IMR-90 (cell line): ENCODE results near the gene GRIK1. TPM values are rescaled to one million over a fixed set of nuclear protein-coding genes. Genes with fewer than 3 reads are reported as not detected.
A peak's percentile ranks its signal among the peaks of the same experiment; 100 is the strongest.

Experiments
- ATAC-seq: fragments of 200-7000 bp; cut with Tn5 transposase; 2 replicates; pipeline ENCODE4 v1.9.1; 2020; ENCODE audit warnings: low read depth, mild to moderate bottlenecking, moderate library complexity
- BruUV-seq: library from RNA; stranded (reverse); fragments of 400-500 nt; replicated peaks from 2 replicates; lab custom pipeline; 2021; lab: Mats Ljungman, UMichigan
- CTCF ChIA-PET: fragments of 300-600 bp; formaldehyde crosslinking; extraction: SDS; loops from one replicate; lab custom pipeline; 2021; ENCODE audit warnings: antibody characterized with exemption; lab: Yijun Ruan, JAX
- POLR2A ChIA-PET: fragments of 300-600 bp; sonication (Branson Sonifier 250); formaldehyde crosslinking; loops from one replicate; lab custom pipeline; 2022; ENCODE audit warnings: antibody characterized with exemption; ENCODE audit not compliant: unreplicated experiment; lab: Charles Lee
- DNase-seq: peaks from one replicate; pipeline ENCODE4 v3.0.0; 2013
- H2AFZ ChIP-seq: replicated peaks from 2 replicates; pipeline ENCODE3; 2013; ENCODE audit warnings: low read length, mild to moderate bottlenecking; ENCODE audit not compliant: poor library complexity
- H2AK5ac ChIP-seq: 2 replicates; pipeline ENCODE4 v1.6.1; 2013; ENCODE audit warnings: low read depth, low read length, inconsistent platforms
- H2AK9ac ChIP-seq: replicated peaks from 2 replicates; pipeline ENCODE3; 2013; ENCODE audit warnings: mild to moderate bottlenecking, low read depth, low read length, moderate library complexity; ENCODE audit not compliant: poor library complexity
- H2BK120ac ChIP-seq: 2 replicates; pipeline ENCODE4 v1.6.1; 2013; ENCODE audit warnings: low read depth, low read length, inconsistent platforms
- H2BK15ac ChIP-seq: 3 replicates; pipeline ENCODE4 v1.6.1; 2013; ENCODE audit warnings: low read depth, low read length, inconsistent platforms
- H2BK20ac ChIP-seq: 2 replicates; pipeline ENCODE4 v1.6.1; 2013; ENCODE audit warnings: low read depth, mild to moderate bottlenecking, inconsistent platforms, low read length, moderate library complexity
- H2BK5ac ChIP-seq: 2 replicates; pipeline ENCODE4 v1.6.1; 2013; ENCODE audit warnings: mild to moderate bottlenecking, low read depth, low read length, inconsistent platforms; ENCODE audit not compliant: poor library complexity, severe bottlenecking
- H3K14ac ChIP-seq: replicated peaks from 2 replicates; pipeline ENCODE4 v1.6.1; 2013; ENCODE audit warnings: low read depth, low read length, inconsistent platforms
- H3K18ac ChIP-seq: 2 replicates; pipeline ENCODE4 v1.6.1; 2013; ENCODE audit warnings: low read depth, low read length, control low read depth
- H3K23ac ChIP-seq: 2 replicates; pipeline ENCODE4 v1.6.1; 2013; ENCODE audit warnings: low read depth, low read length, inconsistent platforms
- H3K27ac ChIP-seq: 2 replicates; pipeline ENCODE4 v1.5.1; 2013; ENCODE audit warnings: mild to moderate bottlenecking, control low read depth, low read length; ENCODE audit not compliant: insufficient read depth
- H3K27me3 ChIP-seq: 2 replicates; pipeline ENCODE4 v1.6.1; 2013; ENCODE audit warnings: low read length; ENCODE audit not compliant: control insufficient read depth, insufficient read depth
- H3K36me3 ChIP-seq: 2 replicates; pipeline ENCODE4 v1.6.1; 2013; ENCODE audit warnings: low read length, mixed read lengths; ENCODE audit not compliant: control insufficient read depth, insufficient read depth
- H3K4ac ChIP-seq: 2 replicates; pipeline ENCODE4 v1.6.1; 2013; ENCODE audit warnings: low read depth, low read length, inconsistent platforms
- H3K4me1 ChIP-seq: 2 replicates; pipeline ENCODE4 v1.6.1; 2013; ENCODE audit warnings: low read length, mixed read lengths; ENCODE audit not compliant: control insufficient read depth, insufficient read depth
- H3K4me2 ChIP-seq: 2 replicates; pipeline ENCODE4 v1.6.1; 2013; ENCODE audit warnings: low read depth, mild to moderate bottlenecking, control low read depth, low read length, moderate library complexity
- H3K4me3 ChIP-seq: 2 replicates; pipeline ENCODE4 v1.5.1; 2013; ENCODE audit warnings: low read depth, mild to moderate bottlenecking, control low read depth, low read length, moderate library complexity; ENCODE audit not compliant: insufficient read depth
- H3K56ac ChIP-seq: 2 replicates; pipeline ENCODE4 v1.6.1; 2013; ENCODE audit warnings: low read length, inconsistent platforms; ENCODE audit not compliant: insufficient read depth; ENCODE audit errors: extremely low read depth
- H3K79me1 ChIP-seq, 2 experiments: 2 replicates each; pipeline ENCODE4 v1.6.1; 2013; ENCODE audit warnings: low read length in 2 of 2, inconsistent platforms in 1 of 2, low read depth in 1 of 2
- H3K9ac ChIP-seq: 2 replicates; pipeline ENCODE4 v1.6.1; 2013; ENCODE audit warnings: low read depth, low read length, control low read depth
- H3K9me1 ChIP-seq: 2 replicates; pipeline ENCODE4 v1.6.1; 2013; ENCODE audit warnings: low read length, inconsistent platforms; ENCODE audit not compliant: insufficient read depth
- H3K9me3 ChIP-seq: 2 replicates; pipeline ENCODE4 v1.6.1; 2013; ENCODE audit warnings: low read length; ENCODE audit not compliant: control insufficient read depth, insufficient read depth
- H4K20me1 ChIP-seq: 2 replicates; pipeline ENCODE4 v1.6.1; 2013; ENCODE audit warnings: low read length, inconsistent platforms; ENCODE audit not compliant: insufficient read depth
- H4K5ac ChIP-seq: 2 replicates; pipeline ENCODE4 v1.6.1; 2013; ENCODE audit warnings: mild to moderate bottlenecking, low read depth, low read length, control low read depth
- H4K8ac ChIP-seq, 2 experiments: 2 replicates each; pipeline ENCODE4 v1.6.1; 2013; ENCODE audit warnings: low read depth in 2 of 2, low read length in 2 of 2, control low read depth in 1 of 2, inconsistent platforms in 1 of 2
- H4K91ac ChIP-seq: 2 replicates; pipeline ENCODE4 v1.6.1; 2013; ENCODE audit warnings: low read depth, low read length, inconsistent platforms; ENCODE audit not compliant: insufficient read depth
- BHLHE40 ChIP-seq: fragments of 150-350 bp; IDR thresholded peaks from 2 replicates; pipeline ENCODE4 v1.6.1; 2016; ENCODE audit warnings: mild to moderate bottlenecking, low read depth, low read length
- CEBPB ChIP-seq: IDR thresholded peaks from 2 replicates; pipeline ENCODE4 v1.6.1; 2012; ENCODE audit warnings: low read depth, low read length, improper control_type of control experiment
- MXI1 ChIP-seq: IDR thresholded peaks from 2 replicates; pipeline ENCODE4 v1.6.1; 2012; ENCODE audit warnings: low read depth, mild to moderate bottlenecking, low read length, moderate library complexity, borderline replicate concordance
- RAD21 ChIP-seq: IDR thresholded peaks from 2 replicates; pipeline ENCODE4 v1.6.1; 2012; ENCODE audit warnings: low read length, improper control_type of control experiment
- SMC3 ChIP-seq: fragments of 150-350 bp; IDR thresholded peaks from 2 replicates; pipeline ENCODE4 v1.6.1; 2016; ENCODE audit warnings: low read depth, mild to moderate bottlenecking, antibody characterized with exemption, low read length, moderate library complexity
- WGBS, 2 experiments: methylation state at CpG; one replicate each; pipeline versions ENCODE4 v1.1.5 to v1.1.7; 2013; ENCODE audit warnings: missing lambda C conversion rate in 2 of 2; ENCODE audit not compliant: insufficient read length in 1 of 2; ENCODE audit errors: extremely low coverage in 2 of 2; 5-methylcytosine and 5-hydroxymethylcytosine counted together
- dilution Hi-C: fragments of 300-500 bp; cut with HindIII; formaldehyde crosslinking; loops from one replicate; pipeline ENCODE4 v1.14.3; 2018; ENCODE audit warnings: low sequenced_read_pairs; ENCODE audit not compliant: unreplicated experiment
- in situ Hi-C: fragments of 300-500 bp; cut with MboI; formaldehyde crosslinking; loops from 3 replicates; pipeline ENCODE4 v1.14.3; 2019; ENCODE audit warnings: low sequenced_read_pairs, inconsistent platforms, mixed read lengths
- intact Hi-C: fragments of 100-400 bp; cut with micrococcal nuclease; formaldehyde crosslinking; loops from 2 replicates; pipeline ENCODE4 v1.10.0; 2022
- polyA plus RNA-seq, 3 experiments: library from polyadenylated mRNA; depleted of rRNA; stranded (reverse); fragments of >200 nt; gene quantifications; 2 replicates each; pipeline ENCODE4 v1.2.3, GENCODE V29; 2012; ENCODE audit warnings: low replicate concordance in 1 of 3
- total RNA-seq: library from RNA; depleted of rRNA; stranded (reverse); fragments of >200 nt; gene quantifications from 2 replicates; pipeline ENCODE4 v1.2.3, GENCODE V29; 2012
- TF ChIP-seq, protein P1 (sequence below): conservative IDR thresholded peaks from 2 replicates; pipeline ENCODE4 v1.5.1; 2012; ENCODE audit warnings: mild to moderate bottlenecking, low read depth, low read length, improper control_type of control experiment

Gene GRIK1
- total and polyA plus RNA-seq, 2 of the 4 experiments (the other 2 are of a cell fraction): not detected

- peaks cover 5% of the 10 kb centered on the region; the same call in 1 of the 2 replicates for H3K4me1 ChIP-seq
- peak overlapping the region; percentile 18; the same call in 1 of the 2 replicates for H4K91ac ChIP-seq
- H2BK20ac ChIP-seq: peak overlapping the region; percentile 41
- no peak overlapping the region for H3K56ac ChIP-seq
- 0 out of 4 replicates have a peak, but pooled peaks cover 0 to 2% of the 10 kb centered on the region in 2 experiments for H3K79me1 ChIP-seq
- 100% methylated on average over 1 of the region's 10 CpGs; no CpG with 5 or more reads in 1 of the 2 experiments for WGBS, 2 experiments
- H4K20me1 ChIP-seq: no peaks in the 10 kb centered on the region
- no peak for DNase-seq
- BruUV-seq: no TSS peak
- H3K9me3 ChIP-seq: peaks cover 9% of the 10 kb centered on the region
- H4K8ac ChIP-seq: peak overlapping the region in 1 of 2 experiments; percentile 40; a peak in 1 of 4 replicates
- no peak overlapping the region for H3K23ac ChIP-seq
- no peaks in the 10 kb centered on the region for H3K27me3 ChIP-seq
- no peak overlapping the region; the same call in 1 of the 2 replicates for H4K5ac ChIP-seq
- peaks cover 6% of the 10 kb centered on the region; the same call in 1 of the 2 replicates for H3K9me1 ChIP-seq
- H2AK9ac ChIP-seq: no peak overlapping the region
- no peak overlapping the region for H3K4me2 ChIP-seq
- ChIA-PET CTCF (interaction anchor here (0.6 kb wide), 1 partner anchor 127 kb away, joined by 5 read pairs; no protein-coding TSS in a partner anchor), POLR2A (no interaction called here)
- H2AFZ ChIP-seq: no peak overlapping the region
- H3K14ac ChIP-seq: no peak overlapping the region
- no peak for ATAC-seq
- H3K18ac ChIP-seq: no peak overlapping the region
- H3K4ac ChIP-seq: peak overlapping the region; percentile 6; the same call in 1 of the 2 replicates
- TF ChIP-seq BHLHE40 (no peak), RAD21 (peak; percentile 51), SMC3 (peak; percentile 43; the same call in 1 of the 2 replicates), CEBPB (no peak), MXI1 (no peak)
- TF ChIP-seq, protein P1, sequence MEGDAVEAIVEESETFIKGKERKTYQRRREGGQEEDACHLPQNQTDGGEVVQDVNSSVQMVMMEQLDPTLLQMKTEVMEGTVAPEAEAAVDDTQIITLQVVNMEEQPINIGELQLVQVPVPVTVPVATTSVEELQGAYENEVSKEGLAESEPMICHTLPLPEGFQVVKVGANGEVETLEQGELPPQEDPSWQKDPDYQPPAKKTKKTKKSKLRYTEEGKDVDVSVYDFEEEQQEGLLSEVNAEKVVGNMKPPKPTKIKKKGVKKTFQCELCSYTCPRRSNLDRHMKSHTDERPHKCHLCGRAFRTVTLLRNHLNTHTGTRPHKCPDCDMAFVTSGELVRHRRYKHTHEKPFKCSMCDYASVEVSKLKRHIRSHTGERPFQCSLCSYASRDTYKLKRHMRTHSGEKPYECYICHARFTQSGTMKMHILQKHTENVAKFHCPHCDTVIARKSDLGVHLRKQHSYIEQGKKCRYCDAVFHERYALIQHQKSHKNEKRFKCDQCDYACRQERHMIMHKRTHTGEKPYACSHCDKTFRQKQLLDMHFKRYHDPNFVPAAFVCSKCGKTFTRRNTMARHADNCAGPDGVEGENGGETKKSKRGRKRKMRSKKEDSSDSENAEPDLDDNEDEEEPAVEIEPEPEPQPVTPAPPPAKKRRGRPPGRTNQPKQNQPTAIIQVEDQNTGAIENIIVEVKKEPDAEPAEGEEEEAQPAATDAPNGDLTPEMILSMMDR: peak; percentile 59
- H2BK120ac ChIP-seq: peak overlapping the region; percentile 19
- H3K4me3 ChIP-seq: no peak overlapping the region
- H2AK5ac ChIP-seq: peak overlapping the region; percentile 45; the same call in 1 of the 2 replicates
- no peak overlapping the region for H3K27ac ChIP-seq
- in situ Hi-C loops: no loop called here
- no peak overlapping the region; the same call in 2 of the 3 replicates for H2BK15ac ChIP-seq
- H3K9ac ChIP-seq: no peak overlapping the region
- H2BK5ac ChIP-seq: no peak overlapping the region
- peaks cover 1% of the 10 kb centered on the region; the same call in 1 of the 2 replicates for H3K36me3 ChIP-seq
- intact Hi-C loops: loop anchor here (2.0 kb wide), 1 partner anchor 19 kb away; no protein-coding TSS in a partner anchor
- dilution Hi-C loops: no loop called here
Measured at GRCh38 chr21:29499734-29500343, 440.0 kb downstream of the GRIK1 start.
